NB4 (cell line): ENCODE measurements around the gene INPP5A.

ENCODE experiments used
- POLR2A ChIP-seq: IDR thresholded peaks from 2 replicates; pipeline ENCODE4 v1.6.1; 2011; ENCODE audit warnings: mild to moderate bottlenecking; ENCODE audit not compliant: insufficient read length; ENCODE audit errors: extremely low read depth
- TF ChIP-seq, protein P1 (sequence below): IDR thresholded peaks from 2 replicates; pipeline ENCODE4 v1.6.1; 2011; ENCODE audit warnings: low read depth, low read length

DNA sequence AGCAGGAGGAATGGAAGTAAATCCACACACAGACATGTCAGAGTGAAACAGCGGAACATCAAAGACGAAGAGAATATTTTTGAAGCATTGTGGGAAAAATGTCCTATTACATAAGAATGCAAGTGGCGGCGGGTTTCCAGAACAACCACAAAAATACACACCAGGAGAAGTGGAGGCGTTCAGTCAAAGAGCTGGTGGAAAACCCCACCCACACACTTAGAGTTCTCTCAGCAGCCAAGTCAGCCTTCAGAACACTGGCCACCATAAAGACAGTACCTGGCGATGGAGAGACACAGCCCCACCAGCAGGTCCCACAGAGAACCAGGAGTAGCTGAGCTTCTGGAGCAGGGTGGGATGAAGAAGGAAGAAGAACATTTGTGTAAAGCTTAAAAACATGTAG is 224.7 kb downstream of the INPP5A start:
- TF ChIP-seq, protein P1, sequence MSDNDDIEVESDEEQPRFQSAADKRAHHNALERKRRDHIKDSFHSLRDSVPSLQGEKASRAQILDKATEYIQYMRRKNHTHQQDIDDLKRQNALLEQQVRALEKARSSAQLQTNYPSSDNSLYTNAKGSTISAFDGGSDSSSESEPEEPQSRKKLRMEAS = no peak
- no peak for TF ChIP-seq POLR2A
